Left renal cortex interstitium (tissue), 4 donors: Measurements from ENCODE around the gene C1orf210. TPM values are rescaled to one million over a fixed set of nuclear protein-coding genes. Genes with fewer than 3 reads are reported as not detected.

Source experiments
- DNase-seq, 4 donors: peaks; one replicate each; pipeline ENCODE4 v3.0.0-alpha.2; 2013; ENCODE audit warnings: low read depth in 4 of 4, low spot score in 2 of 4, missing footprints in 1 of 4
- polyA plus RNA-seq, 4 donors: library from polyadenylated mRNA; unstranded; fragments of 120-200 nt; gene quantifications; one replicate each; pipeline ENCODE4 v1.2.1, GENCODE V29; 2013; ENCODE audit not compliant: insufficient read length in 4 of 4

Gene C1orf210
- 10 to 100 TPM; 23.8 to 26.2 (median 24.8) TPM for polyA plus RNA-seq

DNA sequence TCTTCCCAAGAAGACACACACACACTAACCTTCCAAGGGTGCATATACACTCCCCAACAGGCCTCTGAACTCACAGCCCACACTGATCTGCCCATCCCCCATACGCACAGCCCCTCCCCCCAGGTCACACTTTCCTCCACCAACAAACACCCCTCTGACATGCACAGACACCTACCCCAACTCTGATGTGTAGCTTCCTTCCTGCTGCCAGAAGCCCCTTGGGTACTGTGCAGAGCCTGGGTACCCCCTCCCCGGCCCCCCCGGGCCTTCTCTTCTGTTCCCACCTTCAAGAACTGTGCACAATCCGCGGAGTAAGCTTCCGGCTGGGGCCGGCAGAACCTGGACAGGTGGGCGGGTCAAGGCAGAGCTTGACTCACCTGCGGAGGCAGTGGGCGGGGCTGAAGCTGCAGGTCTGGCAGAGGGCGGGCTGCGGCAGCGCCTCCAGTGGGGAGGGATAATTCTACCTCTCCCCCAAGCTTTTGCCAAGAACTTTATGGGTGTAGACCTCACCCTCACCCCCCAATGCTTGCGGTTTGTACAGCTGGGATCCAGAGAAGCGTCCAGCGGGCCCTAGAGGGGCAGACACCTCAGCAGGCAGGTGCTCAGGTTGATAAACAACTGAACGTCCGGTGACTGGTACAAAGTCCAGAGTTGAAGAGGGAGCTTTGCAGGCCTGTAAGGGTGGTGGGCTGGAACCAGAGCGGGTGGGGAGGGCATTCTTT is at the start of gene C1orf210:
C1orf210 (minus strand) TSS at position 313 of the 722 bp plus-strand sequence. CDS start 2,311 bp downstream, outside the sequence.
- DNase-seq = peak in 1 of 4 donors; percentile 50

DNA sequence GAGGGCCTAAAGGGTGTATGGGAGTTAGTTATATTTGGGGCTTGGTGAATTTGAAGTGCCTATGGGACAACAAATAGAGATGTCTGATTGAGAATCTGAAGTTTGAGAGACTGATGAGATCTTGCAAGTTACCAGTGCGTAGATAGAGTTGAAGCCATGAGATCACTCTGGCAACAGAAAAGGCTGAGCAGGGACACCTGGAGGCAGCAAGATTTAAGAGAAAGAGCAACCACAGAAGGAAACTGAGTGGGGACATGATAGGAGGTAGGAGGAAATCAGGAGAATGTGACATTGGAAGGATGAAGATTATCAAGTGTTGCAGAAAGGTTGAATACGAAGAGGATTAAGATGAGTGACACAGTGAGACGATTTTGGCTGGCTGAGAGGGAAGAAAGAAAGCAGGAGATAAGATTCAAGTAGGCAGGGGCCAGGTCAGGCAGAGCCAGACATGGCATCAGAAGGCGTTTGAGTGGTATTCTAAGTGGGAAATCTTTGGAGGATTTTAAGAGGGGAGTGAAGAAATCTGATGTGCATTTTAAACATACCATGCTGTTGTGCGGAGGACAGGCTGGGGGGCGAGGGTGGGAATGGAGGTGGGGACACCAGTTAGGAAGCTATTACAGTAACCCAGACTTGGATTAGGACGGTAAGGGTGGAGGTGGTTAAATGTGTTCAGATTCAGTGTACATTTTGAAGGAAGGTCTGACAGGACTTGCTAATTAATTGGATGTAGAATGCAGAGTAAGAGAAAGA is 49.2 kb upstream of the C1orf210 start:
- DNase-seq = no peak

DNA sequence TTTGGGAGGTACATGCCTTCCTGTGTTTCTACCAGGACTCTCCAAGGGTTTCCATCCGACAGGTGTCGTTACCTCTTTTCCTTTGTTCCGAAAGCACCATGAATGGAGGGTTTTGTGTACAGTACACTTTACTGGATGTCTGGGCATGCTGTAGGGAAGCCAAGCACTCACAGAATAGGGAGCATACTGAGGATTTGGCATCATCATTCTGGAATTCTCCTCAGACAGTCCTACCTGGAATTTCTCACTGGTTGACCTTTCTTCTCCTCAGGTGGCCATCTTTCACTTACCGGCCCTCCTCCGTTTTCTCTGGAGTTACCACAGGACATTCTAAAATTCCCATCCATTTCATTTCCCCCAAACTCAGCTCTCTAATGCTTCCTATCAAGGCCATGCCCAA is 46.3 kb upstream of the C1orf210 start:
- DNase-seq = no peak

DNA sequence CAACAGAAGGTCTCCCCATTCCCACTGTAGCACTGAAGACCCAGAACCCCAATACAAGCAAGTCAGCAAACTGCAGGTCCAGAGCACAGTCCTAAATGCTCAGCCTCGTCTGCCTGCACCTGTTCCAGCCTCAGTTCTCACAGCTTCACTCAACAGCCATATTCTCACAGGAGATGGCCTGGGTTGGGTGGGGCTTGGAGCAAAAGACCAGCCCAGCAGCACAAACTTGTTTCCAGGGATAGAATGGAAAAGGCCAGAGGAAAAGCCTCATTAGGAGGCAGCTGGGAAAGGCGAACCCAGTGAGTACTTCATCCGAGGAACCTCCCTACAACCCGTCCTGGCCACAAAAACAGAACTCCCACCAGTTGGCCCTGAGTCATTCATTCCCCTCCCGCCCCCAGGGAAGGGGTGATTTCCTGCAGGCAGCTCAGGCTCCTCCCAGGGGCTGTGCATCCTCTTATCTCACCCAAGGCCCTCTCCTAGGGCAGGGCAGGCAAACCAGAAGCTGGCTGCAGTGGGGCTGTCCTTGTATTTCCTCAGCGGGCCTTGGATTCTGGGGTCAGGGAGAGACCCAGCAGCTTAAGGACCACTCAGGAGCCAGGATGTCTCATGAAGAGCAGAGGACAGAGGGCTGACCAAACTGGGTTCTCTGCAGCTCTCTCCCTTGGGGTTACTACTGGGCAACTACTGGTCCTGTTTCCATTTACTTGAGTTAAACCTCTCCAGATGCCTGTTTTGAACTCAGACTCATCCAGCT is 44.8 kb upstream of the C1orf210 start:
- DNase-seq = no peak

DNA sequence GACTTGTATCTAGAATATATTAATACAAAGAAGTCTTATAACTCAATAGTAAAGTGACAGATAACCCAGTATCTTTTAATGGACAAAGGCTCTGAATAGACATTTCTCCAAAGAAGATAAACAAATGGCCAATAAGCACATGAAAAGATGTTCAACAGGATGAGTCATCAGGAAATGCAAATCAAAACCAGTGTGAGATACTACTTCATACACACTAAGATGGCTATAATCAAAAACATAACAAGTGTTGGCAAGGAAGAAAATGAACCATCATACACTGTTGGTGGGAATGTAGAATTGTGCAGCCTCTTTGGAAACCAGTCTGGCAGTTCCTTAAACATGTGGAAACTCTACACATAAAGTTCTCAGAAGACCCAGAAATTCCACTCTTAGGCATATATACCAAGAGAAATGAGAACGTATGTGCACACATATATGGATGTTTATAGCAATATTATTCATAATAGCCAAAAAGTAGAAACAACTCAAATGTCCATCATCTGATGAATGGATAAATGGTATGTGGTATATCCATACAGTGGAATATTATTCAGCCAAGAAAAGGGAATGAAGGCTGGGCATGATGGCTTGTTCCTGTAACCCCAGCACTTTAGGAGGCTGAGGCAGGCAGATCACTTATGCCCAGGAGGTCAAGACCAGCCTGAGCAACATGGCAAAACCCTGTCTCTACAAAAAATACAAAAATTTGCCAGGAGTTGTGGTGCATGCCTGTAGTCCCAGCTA is 42.3 kb upstream of the C1orf210 start:
- no peak for DNase-seq

DNA sequence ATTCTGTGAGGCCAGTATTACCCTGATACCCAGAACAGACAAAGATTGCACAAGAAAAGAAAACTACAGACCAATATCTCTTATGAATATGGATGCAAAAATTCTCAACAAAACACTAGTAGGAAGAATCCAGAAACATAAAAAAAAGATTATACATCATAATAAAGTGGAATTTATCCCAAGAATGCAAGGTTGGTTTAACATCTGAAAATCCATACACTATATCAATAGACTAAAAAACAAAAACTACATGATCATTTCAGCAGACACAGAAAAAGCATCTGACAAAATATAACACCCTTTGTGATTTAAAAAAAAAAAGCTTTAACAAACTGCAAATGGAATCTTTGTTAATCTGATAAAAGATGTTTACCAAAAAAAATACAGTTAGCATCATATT is 40.0 kb upstream of the C1orf210 start:
- DNase-seq = no peak

DNA sequence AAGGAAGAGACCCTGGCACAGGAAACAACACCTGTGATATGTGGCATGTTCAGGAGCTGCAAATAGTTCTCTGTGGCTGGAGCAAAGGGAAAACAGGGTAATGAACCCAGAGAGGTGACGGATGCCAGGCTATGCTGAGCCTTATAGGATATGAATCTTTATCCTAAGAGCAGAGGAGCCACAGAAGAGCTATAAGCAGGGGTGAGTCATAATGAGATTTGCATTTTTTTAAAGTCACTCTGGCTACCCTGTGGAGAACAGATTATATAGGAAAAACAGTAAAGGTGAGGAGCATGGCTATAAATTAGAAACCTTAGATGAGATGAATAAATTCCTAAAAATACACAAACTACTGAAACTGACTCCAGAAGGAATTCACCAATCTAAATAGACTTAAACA is 39.4 kb upstream of the C1orf210 start:
- DNase-seq = no peak

DNA sequence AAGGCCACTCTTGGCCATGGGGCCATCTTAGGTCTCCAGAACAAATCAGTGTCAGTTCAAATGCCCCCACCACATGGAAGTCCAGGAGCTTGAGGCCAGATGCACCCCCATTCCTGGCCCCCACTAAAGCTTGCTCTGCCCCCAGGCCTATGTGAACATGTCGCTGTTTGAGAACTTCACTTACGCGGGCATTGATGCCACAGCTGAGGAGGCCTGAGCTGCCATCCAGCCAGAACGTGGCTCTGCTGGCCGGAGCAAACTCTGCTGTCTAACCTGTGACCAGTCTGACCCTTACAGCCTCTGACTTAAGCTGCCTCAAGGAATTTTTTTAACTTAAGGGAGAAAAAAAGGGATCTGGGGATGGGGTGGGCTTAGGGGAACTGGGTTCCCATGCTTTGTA is 37.1 kb upstream of the C1orf210 start:
- no peak for DNase-seq

DNA sequence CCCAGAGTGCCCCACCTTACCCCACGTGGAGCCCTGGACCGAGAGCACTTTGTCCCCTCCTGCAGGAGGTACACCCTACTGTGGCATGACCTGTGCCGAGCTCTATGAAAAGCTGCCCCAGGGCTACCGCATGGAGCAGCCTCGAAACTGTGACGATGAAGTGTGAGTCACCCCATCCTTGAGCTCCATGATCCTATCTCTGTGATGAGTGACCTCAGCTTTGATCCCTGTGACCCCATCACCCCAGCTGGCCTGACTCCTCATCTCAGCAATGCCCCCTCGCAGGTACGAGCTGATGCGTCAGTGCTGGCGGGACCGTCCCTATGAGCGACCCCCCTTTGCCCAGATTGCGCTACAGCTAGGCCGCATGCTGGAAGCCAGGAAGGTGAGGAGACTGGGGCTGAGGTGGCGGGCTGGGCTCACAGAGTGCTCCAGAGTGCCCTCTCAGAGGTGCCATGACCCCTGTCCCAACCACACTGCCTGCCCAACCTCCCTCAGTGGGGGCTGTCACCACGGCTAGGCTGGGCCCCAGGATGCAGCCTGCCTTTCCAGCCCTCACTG is 36.0 kb upstream of the C1orf210 start:
- no peak for DNase-seq

DNA sequence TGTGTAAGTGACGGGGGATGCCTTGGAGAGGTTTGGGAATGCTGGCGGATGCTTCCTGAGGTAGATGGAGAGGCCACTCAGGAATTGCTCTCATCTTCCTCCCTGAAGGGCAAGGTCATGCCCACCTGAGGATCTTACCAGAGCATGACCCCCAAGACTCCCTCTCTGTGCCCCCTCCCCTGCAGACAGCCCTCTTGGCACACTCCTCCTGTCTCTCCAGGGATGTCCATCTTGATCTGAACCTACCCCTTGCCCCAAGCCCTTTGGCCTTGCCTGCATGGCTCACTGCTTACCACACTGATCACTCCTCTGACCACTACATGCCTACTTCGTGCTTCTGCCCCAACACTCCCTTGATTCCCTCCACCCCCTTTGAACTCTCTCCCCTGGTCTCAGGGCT is 34.4 kb upstream of the C1orf210 start:
- no peak for DNase-seq

DNA sequence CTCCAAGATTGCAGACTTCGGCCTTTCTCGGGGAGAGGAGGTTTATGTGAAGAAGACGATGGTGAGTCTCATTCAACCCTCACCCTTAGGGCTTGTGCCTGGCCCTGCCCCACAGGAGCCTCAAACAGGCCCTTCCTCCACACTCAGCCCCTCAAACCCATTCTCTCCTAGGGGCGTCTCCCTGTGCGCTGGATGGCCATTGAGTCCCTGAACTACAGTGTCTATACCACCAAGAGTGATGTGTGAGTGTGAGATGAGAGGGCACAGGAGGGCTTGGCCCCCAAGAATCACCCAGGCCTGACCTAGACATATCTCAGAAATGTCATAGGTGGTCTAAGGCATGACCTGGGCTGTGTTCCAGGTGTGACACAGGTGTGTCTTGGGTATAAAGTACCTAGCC is 33.9 kb upstream of the C1orf210 start:
- DNase-seq = no peak

DNA sequence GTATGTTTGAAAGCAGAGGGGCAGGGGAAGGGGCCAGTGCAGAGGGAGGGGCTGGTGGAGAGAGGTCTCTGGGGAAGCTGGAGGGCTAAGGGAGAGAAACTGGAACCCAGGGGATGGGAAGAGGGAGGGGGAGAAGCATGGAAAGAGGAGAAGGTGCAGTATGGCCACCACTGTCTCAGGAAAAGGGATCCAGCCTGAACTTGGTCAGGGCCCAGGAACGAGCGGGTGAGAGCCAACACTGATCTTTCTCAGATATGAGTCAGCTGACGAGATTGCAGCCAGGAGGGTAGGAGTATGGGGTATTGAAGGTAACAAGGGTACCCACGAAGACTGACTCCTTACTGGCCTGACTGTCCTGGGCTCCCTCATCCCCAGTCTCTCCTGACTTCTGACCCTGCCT is 33.5 kb upstream of the C1orf210 start:
- no peak for DNase-seq

DNA sequence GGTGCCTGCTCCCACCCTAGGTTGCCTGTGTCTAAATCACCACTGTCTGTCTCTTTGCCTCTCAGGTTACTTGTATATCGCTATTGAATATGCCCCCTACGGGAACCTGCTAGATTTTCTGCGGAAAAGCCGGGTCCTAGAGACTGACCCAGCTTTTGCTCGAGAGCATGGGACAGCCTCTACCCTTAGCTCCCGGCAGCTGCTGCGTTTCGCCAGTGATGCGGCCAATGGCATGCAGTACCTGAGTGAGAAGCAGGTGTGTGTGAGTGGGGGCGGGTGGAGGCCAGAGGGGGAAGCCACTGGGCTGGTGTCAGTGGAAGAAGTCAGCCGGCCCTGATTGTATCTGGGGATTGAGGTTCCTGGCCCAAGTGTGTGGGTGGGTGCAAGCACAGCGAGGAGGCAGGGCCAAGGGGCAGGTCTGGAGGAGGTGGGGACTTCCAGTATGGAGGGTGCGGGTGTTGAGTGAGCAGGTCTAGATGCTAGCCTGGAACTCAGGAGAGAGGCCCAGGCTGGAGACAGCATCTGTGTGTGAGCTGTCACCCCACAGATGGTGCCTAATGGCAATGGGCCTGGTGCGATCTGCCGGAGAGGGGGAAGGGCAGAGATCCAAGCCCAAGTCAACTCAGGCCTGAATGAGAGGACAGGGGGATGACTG is 32.6 kb upstream of the C1orf210 start:
- no peak for DNase-seq

DNA sequence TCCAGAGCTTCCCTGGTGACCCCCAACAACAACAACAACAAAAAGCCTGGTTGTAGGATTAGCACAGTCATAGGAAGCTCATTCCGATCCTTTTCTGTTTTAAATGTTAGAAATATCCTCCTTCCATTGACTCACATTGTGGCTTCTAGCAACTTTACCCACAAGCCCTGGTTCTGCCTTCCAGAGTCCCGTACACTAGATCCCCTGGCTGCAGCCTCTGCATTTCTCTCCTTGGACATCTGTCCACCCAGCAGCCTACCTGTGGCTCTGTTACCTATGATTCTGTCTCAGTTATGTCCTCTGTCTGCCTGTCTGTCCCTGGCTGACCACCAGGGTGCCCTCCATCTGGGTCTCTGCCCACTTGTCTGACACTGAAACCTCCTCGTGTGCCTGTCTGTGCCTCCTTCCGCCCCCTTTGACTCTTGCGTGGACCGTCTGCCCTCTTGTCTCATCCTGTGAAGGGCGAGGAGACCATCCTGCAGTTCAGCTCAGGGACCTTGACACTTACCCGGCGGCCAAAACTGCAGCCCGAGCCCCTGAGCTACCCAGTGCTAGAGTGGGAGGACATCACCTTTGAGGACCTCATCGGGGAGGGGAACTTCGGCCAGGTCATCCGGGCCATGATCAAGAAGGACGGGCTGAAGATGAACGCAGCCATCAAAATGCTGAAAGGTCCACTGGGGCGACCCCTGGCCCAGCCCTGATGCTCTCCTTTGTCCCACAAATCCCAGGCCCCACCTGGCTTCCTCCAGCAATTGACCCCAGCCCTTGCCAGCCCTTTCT is 31.5 kb upstream of the C1orf210 start:
- no peak for DNase-seq

DNA sequence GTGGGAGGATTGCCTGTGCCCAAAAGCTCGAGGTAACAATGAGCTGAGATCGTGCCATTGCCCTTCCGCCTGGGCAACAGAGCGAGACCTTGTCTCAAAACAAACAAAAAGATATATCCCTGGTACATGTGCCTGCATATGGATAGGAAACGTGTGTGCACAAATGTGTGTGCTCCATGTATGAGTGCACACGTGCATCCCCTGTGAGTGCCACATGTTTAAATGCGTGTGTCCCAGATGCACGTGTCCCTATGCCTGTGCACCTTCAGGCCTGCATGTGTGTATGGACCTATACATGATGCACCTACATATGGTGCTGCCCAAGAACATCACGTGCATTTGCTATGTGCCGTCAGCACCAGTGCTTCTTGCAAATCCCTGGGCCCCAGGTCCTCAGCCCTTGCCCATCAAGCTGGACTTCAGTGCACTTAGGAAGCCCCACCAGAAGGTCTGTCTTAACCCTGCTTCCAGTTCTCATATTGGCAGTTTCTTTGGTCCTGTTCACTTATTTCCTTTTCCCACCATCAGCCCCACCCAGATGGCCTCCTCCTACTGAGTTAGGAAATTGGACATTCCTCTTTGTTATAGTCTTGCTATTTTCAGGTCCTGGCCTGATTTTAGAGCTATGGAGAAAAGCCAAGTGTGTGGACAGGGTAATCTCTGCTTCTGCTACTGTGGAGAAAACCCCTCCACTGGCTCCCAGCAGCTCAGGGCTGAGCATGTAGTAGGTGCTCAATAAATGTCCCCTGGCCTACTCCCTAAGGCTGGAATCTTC is 30.8 kb upstream of the C1orf210 start:
- DNase-seq = no peak

DNA sequence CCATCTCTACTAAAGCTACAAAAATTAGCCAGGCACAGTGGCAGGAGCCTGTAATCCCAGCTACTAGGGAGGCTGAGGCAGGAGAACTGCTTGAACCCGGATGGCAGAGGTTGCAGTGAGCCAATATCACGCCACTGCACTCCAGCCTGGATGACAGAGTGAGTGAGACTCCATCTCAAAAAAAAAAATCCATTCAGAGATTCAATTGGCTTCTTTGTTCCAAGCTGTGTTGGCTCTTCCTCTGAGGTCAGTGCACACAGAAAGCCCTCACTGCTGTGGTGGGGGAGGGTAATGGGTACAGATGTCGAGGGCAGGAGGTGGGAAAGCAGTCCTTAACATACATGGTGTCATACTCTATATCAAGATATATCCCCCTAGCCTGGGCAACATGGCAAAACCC is 30.1 kb upstream of the C1orf210 start:
- DNase-seq = no peak

DNA sequence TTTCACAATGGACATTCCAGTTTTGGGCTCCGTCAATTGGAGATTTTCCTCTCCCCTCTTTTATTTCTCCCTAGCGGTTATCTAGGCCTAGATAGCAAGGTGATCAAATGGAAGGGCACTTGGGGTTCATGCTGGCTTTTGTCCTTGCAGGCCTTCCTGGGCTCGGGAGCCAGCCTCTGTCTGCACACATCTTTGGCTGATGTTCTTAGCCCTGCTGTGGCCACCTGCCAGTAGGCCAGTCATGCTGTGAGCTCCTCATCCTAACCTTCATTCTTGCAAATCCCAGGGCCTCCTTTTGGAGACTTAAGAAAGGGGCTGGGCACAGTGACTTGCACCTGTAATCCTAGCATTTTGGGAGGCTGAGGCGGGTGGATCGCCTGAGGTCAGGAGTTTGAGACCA is 28.9 kb upstream of the C1orf210 start:
- DNase-seq = no peak

DNA sequence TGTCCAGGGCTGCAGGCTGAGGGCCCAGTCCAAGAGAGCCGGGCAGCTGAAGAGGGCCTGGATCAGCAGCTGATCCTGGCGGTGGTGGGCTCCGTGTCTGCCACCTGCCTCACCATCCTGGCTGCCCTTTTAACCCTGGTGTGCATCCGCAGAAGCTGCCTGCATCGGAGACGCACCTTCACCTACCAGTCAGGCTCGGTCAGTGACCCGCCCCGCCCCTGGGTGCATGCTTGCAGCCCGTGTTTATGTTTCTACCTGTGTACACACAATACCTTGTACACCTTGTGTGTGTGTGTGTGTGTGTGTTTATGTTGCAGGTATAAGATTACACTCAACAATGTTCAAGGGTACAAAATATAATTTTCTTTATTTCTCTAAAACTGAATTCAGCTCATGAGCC is 28.4 kb upstream of the C1orf210 start:
- DNase-seq = no peak
